Suprapubic skin (tissue), 4 donors: ENCODE results near the gene HINFP.
"Not testable (repeated sequence)": the region's sequence is repeated elsewhere in the genome, so short reads cannot be mapped to it uniquely, and the experiment has no call there.

Experiments used
- EP300 ChIP-seq: sonication (generic); formaldehyde crosslinking; IDR thresholded peaks from one replicate; pipeline ENCODE4 v1.6.1; 2017; ENCODE audit warnings: antibody characterized with exemption
- POLR2A ChIP-seq, 2 donors: fragments of 450-650 bp; IDR thresholded peaks; one replicate each; pipeline ENCODE4 v1.6.1; 2017; ENCODE audit warnings: antibody characterized with exemption in 2 of 2, mild to moderate bottlenecking in 2 of 2, moderate library complexity in 2 of 2
- POLR2AphosphoS5 ChIP-seq, 3 donors: sonication (generic); formaldehyde crosslinking; IDR thresholded peaks; one replicate each; pipeline ENCODE4 v1.6.1; 2017; ENCODE audit warnings: antibody characterized with exemption in 3 of 3
- TF ChIP-seq, protein P1 (sequence below), 2 donors: fragments of 200-600 bp in 1 of 2; fragments of 450-650 bp in 1 of 2; sonication (generic) in 1 of 2; IDR thresholded peaks; one replicate each; pipeline ENCODE4 v1.5.1; 2016 to 2019; ENCODE audit warnings: antibody characterized with exemption in 2 of 2, mild to moderate bottlenecking in 1 of 2, moderate library complexity in 1 of 2

DNA sequence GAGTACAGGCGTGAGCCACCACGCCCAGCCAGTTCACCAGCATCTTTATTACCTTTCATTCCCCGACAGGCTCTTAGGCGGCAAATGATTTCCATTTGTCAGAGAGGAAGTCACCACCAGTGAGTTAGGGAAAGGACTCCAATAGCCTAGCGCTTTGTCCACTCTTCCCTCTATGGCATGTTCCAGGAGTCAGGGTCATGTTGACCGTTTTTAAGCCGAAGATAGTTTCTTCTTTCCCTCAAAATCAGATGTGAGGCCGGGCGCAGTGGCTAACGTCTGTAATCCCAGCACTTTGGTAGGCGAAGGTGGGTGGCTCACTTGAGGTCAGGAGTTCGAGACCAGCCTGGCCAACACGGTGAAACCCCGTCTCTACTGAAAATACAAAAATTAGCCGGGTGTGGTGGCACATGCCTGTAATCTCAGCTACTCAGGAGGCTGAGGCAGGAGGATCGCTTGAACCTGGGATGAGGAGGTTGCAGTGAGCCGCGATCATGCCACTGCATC is 18.2 kb upstream of the HINFP start:
- TF ChIP-seq POLR2AphosphoS5 (IDR thresholded peaks at IDR 0.05); POLR2A (IDR thresholded peaks at IDR 0.05); EP300: not testable (repeated sequence)
- TF ChIP-seq, protein P1, sequence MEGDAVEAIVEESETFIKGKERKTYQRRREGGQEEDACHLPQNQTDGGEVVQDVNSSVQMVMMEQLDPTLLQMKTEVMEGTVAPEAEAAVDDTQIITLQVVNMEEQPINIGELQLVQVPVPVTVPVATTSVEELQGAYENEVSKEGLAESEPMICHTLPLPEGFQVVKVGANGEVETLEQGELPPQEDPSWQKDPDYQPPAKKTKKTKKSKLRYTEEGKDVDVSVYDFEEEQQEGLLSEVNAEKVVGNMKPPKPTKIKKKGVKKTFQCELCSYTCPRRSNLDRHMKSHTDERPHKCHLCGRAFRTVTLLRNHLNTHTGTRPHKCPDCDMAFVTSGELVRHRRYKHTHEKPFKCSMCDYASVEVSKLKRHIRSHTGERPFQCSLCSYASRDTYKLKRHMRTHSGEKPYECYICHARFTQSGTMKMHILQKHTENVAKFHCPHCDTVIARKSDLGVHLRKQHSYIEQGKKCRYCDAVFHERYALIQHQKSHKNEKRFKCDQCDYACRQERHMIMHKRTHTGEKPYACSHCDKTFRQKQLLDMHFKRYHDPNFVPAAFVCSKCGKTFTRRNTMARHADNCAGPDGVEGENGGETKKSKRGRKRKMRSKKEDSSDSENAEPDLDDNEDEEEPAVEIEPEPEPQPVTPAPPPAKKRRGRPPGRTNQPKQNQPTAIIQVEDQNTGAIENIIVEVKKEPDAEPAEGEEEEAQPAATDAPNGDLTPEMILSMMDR (IDR thresholded peaks at IDR 0.05), result not testable (repeated sequence)
